OCI-LY7 (cell line): ENCODE results near the gene NUTM2D. TPM values are rescaled to one million over a fixed set of nuclear protein-coding genes. Genes with fewer than 3 reads are reported as not detected.
A peak's percentile ranks its signal among the peaks of the same experiment; 100 is the strongest.
"Not testable (repeated sequence)": the region's sequence is repeated elsewhere in the genome, so short reads cannot be mapped to it uniquely, and the experiment has no call there.

Experiments used
- BruUV-seq: library from RNA; stranded (reverse); fragments of 400-500 nt; replicated peaks from 2 replicates; lab custom pipeline; 2021; lab: Mats Ljungman, UMichigan
- CTCF ChIA-PET: fragments of 300-600 bp; sonication (Branson Sonifier 250); formaldehyde crosslinking; loops from one replicate; lab custom pipeline; 2022; ENCODE audit warnings: antibody characterized with exemption; ENCODE audit not compliant: unreplicated experiment; lab: Charles Lee
- POLR2A ChIA-PET: fragments of 300-600 bp; sonication (Branson Sonifier 250); formaldehyde crosslinking; loops from one replicate; lab custom pipeline; 2022; ENCODE audit warnings: antibody characterized with exemption; lab: Charles Lee
- DNase-seq: peaks from one replicate; pipeline ENCODE4 v3.0.0-alpha.2; 2015; ENCODE audit warnings: low spot score
- H2AFZ ChIP-seq: fragments of 200-600 bp; sonication (generic), shearing (Covaris generic); 2 replicates; pipeline ENCODE4 v1.6.1; 2014; ENCODE audit warnings: mild to moderate bottlenecking, antibody characterized with exemption, low read length, moderate library complexity
- H3K27ac ChIP-seq: fragments of 200-600 bp; sonication (generic); 2 replicates; pipeline ENCODE4 v1.5.1; 2014; ENCODE audit warnings: mixed run types, low read depth, mild to moderate bottlenecking, moderate library complexity, low read length, inconsistent platforms; ENCODE audit not compliant: poor library complexity, severe bottlenecking
- H3K36me3 ChIP-seq: fragments of 200-600 bp; sonication (generic); 2 replicates; pipeline ENCODE4 v1.6.1; 2014; ENCODE audit warnings: mild to moderate bottlenecking, antibody characterized with exemption, low read length, moderate library complexity, mixed read lengths; ENCODE audit not compliant: insufficient read depth
- H3K4me1 ChIP-seq: fragments of 200-600 bp; sonication (generic); 2 replicates; pipeline ENCODE4 v1.5.1; 2014; ENCODE audit warnings: mild to moderate bottlenecking, low read length; ENCODE audit not compliant: insufficient read depth, poor library complexity, severe bottlenecking
- H3K4me2 ChIP-seq: fragments of 200-600 bp; sonication (generic); 2 replicates; pipeline ENCODE4 v1.6.1; 2014; ENCODE audit warnings: mild to moderate bottlenecking, low read length
- H3K4me3 ChIP-seq: fragments of 200-600 bp; sonication (generic); 2 replicates; pipeline ENCODE4 v1.5.1; 2014; ENCODE audit warnings: mild to moderate bottlenecking, low read depth, low read length; ENCODE audit not compliant: poor library complexity, severe bottlenecking
- H3K79me2 ChIP-seq: fragments of 200-600 bp; sonication (generic); 2 replicates; pipeline ENCODE4 v1.6.1; 2016; ENCODE audit warnings: low read depth, mild to moderate bottlenecking, low read length, moderate library complexity, mixed read lengths; ENCODE audit not compliant: insufficient read depth
- H3K9me2 ChIP-seq: fragments of 200-600 bp; sonication (generic); 2 replicates; pipeline ENCODE4 v1.6.1; 2016; ENCODE audit warnings: mild to moderate bottlenecking, low read length, mixed read lengths; ENCODE audit not compliant: insufficient read depth
- H3K9me3 ChIP-seq: fragments of 200-600 bp; sonication (generic); 2 replicates; pipeline ENCODE4 v1.6.1; 2014; ENCODE audit warnings: mild to moderate bottlenecking, mixed run types, low read length, mixed read lengths
- H4K20me1 ChIP-seq: fragments of 200-600 bp; sonication (generic); 2 replicates; pipeline ENCODE4 v1.6.1; 2014; ENCODE audit warnings: mild to moderate bottlenecking, antibody characterized with exemption, low read length, moderate library complexity, mixed read lengths; ENCODE audit not compliant: insufficient read depth
- CTCF ChIP-seq: fragments of 200-600 bp; sonication (generic); conservative IDR thresholded peaks from 2 replicates; pipeline ENCODE4 v1.5.1; 2014; ENCODE audit warnings: mild to moderate bottlenecking, antibody characterized with exemption, low read length, moderate library complexity, mixed read lengths
- intact Hi-C: fragments of 100-400 bp; cut with micrococcal nuclease; formaldehyde crosslinking; loops from one replicate; pipeline ENCODE4 v1.10.0; 2022; ENCODE audit not compliant: unreplicated experiment
- total RNA-seq, 2 experiments: library from RNA; depleted of rRNA in 1 of 2; stranded (reverse); fragments of >200 nt in 1 of 2; shearing (Covaris generic) in 1 of 2; gene quantifications; 2 replicates each; pipeline ENCODE4 v1.2.3, GENCODE V29; 2014 to 2022

Gene NUTM2D
- total RNA-seq, 2 experiments from 2014 or later: 1.2 to 2.5 TPM

GRCh38 chr10:87341546-87342142 is 15.9 kb upstream of the NUTM2D start:
- H4K20me1 ChIP-seq, DNase-seq, CTCF ChIA-PET, H3K9me3 ChIP-seq, BruUV-seq, H2AFZ ChIP-seq, intact Hi-C loops, H3K9me2 ChIP-seq, H3K4me1 ChIP-seq, H3K36me3 ChIP-seq, POLR2A ChIA-PET: not testable (repeated sequence)
- Histone ChIP-seq H3K4me3 (peak overlapping the region; percentile 74), H3K27ac (peak overlapping the region; percentile 69), H3K4me2 (peak overlapping the region; percentile 58), H3K79me2 (peaks cover 31% of the 10 kb centered on the region)

GRCh38 chr10:87342249-87342710 is 15.3 kb upstream of the NUTM2D start:
- H4K20me1 ChIP-seq, intact Hi-C loops, BruUV-seq, CTCF ChIA-PET, H3K36me3 ChIP-seq, POLR2A ChIA-PET, H3K9me3 ChIP-seq, H2AFZ ChIP-seq, H3K4me1 ChIP-seq, H3K9me2 ChIP-seq: not testable (repeated sequence)
- Histone ChIP-seq H3K4me3 (peak overlapping the region; percentile 74), H3K4me2 (peak overlapping the region; percentile 42), H3K79me2 (peaks cover 31% of the 10 kb centered on the region), H3K27ac (peak overlapping the region; percentile 69)
- peak; percentile 83 for DNase-seq

DNA sequence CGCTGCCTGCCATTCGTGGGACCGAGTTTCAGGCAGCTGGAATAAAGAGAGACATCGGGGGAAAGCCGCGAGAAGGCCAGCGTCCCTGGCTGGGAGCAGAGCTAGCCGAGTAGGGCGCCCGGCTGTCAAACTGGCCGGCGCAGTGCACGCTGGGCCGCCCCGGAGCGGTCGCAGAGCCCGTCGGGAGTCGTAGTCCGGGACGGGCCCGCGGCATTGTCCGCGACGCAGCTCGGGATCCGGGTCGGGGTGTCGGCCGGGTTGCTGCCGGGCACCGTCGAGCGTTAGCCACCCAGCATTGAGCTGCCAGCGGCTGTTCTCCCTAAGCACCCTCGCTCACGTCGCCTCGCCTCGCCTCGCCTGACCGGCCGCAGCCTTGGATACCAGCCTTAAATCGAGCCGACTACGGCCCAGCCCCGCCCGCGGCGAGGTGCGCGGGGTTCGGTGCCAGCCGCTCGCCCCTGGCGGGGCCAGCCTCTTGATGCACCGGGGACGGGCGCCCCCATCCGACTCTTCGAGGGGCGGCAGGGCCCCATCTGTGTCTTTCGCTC is 14.8 kb upstream of the NUTM2D start:
- intact Hi-C loops, H3K4me2 ChIP-seq, H3K9me2 ChIP-seq, CTCF ChIA-PET, H3K36me3 ChIP-seq, H4K20me1 ChIP-seq, H2AFZ ChIP-seq, H3K4me1 ChIP-seq, H3K9me3 ChIP-seq: not testable (repeated sequence)
- Histone ChIP-seq H3K4me3 (peak overlapping the region; percentile 74), H3K79me2 (peaks cover 28% of the 10 kb centered on the region), H3K27ac (peak overlapping the region; percentile 69)
- POLR2A ChIA-PET: interaction anchor here (0.7 kb wide), 1 partner anchor 625 kb away, joined by 3 read pairs; no protein-coding TSS in a partner anchor
- peak; percentile 30; the same call in 1 of the 2 replicates for TF ChIP-seq CTCF
- TSS peak; percentile 63 for BruUV-seq
- peak; percentile 87 for DNase-seq

DNA sequence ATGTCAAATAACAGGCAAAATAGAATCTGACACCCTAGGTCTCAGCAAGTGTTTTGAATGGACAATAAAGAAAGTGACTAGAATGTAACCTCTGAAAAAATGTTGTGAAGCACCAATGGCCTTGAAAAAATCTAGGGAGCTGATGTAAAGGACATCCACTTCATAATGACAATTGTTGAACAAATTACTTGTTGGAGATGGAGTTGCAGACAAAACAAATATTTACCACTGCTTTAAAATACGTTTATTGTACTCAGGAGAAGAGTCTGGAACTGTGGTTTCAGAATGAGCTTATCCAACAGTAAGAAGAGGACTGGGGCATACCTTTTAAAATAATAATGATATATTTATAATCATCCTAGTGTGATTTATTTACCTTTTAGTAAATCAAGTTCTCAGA is 11.8 kb upstream of the NUTM2D start:
- POLR2A ChIA-PET, H3K4me2 ChIP-seq, BruUV-seq, DNase-seq, H3K4me3 ChIP-seq, H3K36me3 ChIP-seq, H2AFZ ChIP-seq, H3K9me3 ChIP-seq, H4K20me1 ChIP-seq, CTCF ChIA-PET, intact Hi-C loops, H3K9me2 ChIP-seq, H3K4me1 ChIP-seq, H3K27ac ChIP-seq: not testable (repeated sequence)
- H3K79me2 ChIP-seq: peaks cover 10% of the 10 kb centered on the region

DNA sequence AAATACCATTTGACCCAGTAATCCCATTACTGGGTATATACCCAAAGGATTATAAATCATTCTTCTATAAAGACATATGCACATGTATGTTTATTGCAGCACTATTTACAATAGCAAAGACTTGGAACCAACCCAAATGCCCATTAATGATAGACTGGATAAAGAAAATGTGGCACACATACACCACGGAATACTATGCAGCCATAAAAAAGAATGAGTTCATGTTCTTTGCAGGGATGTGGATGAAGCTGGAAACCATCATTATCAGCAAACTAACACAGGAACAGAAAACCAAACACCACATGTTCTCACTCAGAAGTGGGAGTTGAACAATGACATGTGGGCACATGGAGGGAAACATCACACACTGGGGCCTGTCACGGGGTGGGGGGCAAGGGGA is 7.4 kb upstream of the NUTM2D start:
- H3K4me3 ChIP-seq, POLR2A ChIA-PET, H4K20me1 ChIP-seq, H3K4me2 ChIP-seq, H3K79me2 ChIP-seq, H3K36me3 ChIP-seq, intact Hi-C loops, DNase-seq, H3K27ac ChIP-seq, H3K9me2 ChIP-seq, H2AFZ ChIP-seq, BruUV-seq, CTCF ChIA-PET, H3K4me1 ChIP-seq, H3K9me3 ChIP-seq: not testable (repeated sequence)

DNA sequence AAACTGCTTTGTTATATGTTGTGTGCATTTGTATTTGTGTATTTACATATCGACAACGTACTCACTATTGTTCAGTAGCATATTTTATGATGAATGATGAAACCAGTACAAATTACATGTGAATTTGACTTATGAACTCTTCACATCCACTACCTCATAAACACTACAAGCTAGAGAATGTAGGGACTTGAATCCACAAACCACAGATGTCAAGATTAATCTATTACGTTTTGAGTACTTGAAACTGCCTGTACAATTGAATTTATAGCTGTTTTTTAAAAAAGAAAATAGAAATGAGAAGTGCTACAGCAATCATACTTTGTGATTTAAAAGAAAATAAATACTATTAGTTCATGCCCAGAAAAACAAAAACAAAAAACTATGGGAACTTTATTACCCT is 4.7 kb upstream of the NUTM2D start:
- CTCF ChIA-PET: not testable (repeated sequence)

More for the DNA sequence above, 4.7 kb upstream of the NUTM2D start:
- H3K36me3 ChIP-seq, H3K79me2 ChIP-seq, POLR2A ChIA-PET, intact Hi-C loops, H3K4me2 ChIP-seq, H3K4me3 ChIP-seq, H3K4me1 ChIP-seq, DNase-seq, H3K27ac ChIP-seq, BruUV-seq, H4K20me1 ChIP-seq, H3K9me2 ChIP-seq, H2AFZ ChIP-seq, H3K9me3 ChIP-seq: not testable (repeated sequence)
